GM15510 (cell line): Measurements from ENCODE around the gene UBE2J1.

Experiments used
- POLR2A ChIP-seq: IDR thresholded peaks from 3 replicates; pipeline ENCODE4 v1.6.1; 2011; ENCODE audit warnings: borderline replicate concordance; ENCODE audit not compliant: insufficient read length; ENCODE audit errors: extremely low read depth

Gene UBE2J1

DNA sequence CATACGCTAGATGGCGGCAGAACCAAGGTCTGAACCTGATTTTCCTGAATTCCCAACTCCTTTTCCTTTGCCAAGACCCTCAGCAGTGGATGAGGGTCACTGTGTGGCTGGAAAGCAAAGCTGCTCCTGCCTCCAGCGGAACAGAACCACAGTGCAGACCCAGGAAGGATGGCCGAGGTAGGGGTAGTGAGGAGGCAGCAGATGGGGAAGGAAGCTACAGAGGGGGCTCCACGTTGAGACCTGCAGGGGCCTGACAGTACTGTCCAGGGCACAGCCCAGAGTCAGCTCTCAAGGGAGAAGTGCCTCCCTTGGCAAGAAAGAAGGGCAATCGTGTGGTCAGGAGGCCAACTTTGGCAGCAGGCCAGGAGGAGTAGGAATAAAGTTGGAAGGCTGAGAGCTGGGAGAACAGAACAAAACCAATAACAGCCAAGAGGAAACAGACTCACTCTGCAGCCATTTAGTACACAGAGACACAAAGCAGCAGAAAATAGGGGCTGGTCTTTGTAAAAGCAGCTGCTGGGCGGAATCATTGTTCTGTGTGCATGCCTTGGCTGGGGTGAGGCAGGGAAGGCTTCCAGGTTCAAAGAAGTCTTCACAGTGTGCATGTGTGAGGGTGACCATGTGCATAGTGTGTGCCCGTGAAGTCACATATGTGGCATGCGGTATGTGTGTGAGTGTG is 40.5 kb downstream of the UBE2J1 start:
- TF ChIP-seq POLR2A = no peak

GRCh38 chr6:89311530-89311852 is 41.0 kb downstream of the UBE2J1 start:
- no peak for TF ChIP-seq POLR2A

DNA sequence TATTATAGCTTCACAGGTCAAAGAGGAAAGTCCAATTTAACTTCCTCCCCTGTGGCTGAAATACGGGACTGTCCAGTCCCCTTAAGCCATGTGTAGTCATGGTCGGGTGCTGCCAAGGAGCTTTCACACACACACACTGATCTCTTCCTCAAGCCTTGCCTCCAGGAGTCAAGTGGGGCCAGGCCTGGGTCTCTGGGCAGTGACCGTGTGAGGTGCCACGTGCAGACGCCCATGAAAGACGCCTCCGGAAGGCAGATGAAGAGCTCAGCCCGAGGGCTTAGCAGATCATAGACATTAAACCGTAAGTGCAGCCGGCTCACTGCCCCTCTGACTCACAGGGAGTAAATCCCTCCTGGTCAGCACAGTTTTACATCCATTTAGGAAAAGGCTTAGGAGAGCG is 41.6 kb downstream of the UBE2J1 start:
- TF ChIP-seq POLR2A = no peak

GRCh38 chr6:89308525-89309395 is 43.8 kb downstream of the UBE2J1 start:
- TF ChIP-seq POLR2A = no peak

- TF ChIP-seq POLR2A = no peak
Measured at GRCh38 chr6:89302936-89303335, 49.6 kb downstream of the UBE2J1 start.

DNA sequence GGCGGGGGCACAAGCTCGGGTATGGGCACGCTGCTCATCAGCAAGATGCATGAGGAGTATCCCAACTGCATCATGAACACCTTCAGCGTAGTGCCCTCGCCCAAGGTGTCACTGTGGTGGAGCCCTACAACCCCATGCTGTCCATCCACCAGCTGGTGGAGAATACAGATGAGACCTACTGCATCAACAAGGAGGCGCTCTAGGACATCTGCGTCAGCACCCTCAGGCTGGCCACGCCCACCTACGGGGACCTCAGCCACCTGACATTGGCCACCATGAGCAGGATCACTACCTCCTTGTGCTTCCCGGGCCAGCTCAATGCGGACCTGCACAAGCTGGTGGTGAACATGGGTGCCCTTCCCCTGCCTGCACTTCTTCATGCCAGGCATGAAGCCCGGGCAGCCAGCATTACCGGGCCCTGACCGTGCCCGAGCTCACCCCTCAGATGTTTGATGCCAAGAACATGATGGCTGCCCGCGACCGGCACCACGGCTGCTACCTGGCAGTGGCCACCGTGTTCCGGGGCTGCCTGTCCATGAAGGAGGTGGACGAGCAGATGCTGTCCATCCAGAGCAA is 50.2 kb downstream of the UBE2J1 start:
- no peak for TF ChIP-seq POLR2A

GRCh38 chr6:89301586-89302194 is 50.8 kb downstream of the UBE2J1 start:
- no peak for TF ChIP-seq POLR2A

DNA sequence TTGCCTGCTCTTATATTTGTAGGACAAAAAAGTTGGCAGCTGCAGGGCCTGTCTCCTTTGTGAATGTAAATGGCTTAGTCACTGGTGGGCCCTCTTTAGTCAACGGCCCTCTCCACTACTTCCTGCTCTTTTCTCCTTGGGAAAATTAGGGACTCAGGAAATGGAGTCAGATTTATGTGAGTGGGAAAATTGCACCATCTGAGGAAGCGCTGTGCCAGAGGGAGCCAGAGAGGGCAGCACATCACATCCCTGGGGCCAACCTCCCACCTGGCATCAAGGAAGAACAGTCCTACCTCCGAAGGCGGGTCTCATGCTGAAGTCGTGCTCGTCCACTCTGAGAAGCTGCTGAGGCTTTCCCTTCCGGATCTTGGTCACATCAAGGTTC is 53.1 kb downstream of the UBE2J1 start:
- no peak for TF ChIP-seq POLR2A

DNA sequence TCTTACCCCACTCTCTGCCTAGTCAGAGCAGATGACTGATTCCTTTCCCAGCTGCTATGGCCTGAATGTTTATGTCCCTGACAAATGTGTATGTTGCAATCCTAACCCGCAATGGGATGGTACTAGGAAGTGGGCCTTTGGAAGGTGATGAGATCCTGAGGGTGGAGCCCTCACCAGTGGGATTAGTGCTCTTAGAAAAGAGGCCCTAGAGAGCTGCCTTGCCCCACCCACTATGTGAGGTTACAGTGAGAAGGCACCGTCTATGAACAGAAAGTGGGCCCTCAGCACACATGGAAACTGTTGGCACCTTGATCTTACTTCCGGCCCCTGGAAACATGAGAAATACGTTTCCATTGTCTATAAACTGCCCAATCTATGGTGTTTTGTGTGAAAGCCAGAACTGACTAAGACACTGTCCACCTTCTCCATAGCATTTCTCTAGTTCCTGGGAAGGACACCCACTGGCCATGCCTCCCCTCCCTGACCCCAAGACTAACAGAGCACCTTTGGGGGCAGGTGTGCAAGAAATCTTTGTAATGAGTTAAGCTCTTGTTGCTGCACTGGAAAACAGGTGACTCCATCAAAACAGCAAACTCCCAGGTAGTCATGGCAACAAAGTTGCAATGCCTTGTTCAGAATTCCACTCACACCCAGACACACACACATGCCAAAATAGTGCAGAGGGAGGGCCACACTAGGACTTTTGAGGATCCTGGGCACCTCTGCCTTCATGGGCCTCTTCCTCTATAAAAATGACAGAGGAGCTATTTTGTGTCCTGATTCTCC is 53.6 kb downstream of the UBE2J1 start:
- no peak for TF ChIP-seq POLR2A

DNA sequence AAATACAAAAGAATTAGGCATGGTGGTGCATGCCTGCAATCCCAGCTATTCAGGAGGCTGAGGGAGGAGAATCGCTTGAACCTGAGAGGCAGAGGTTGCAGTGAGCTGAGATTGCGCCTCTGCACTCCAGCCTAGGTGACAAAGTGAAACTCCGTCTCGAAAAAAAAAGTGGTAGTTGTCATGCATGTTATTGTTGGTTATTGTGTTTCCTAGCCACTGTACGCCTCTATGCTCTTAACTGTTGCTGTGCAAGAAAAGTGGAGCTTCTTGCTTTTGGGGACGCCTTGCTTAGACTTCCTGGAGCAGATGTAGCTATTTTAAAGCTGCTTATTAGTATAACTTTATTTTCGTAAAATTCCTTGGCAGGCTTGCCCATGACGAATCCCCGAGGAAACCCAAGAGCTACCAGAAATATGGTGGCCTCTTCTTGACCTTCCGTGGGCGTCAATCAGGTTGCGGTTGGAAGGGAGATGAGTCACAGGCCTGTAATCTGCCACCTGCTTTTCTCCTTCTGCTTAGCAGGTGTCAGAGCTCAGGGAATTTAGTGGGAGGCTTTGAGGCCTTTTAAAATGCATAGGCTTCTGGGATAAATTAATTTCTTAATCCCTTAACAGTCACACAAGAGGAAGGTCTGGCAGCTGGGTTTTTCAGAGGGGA is 54.7 kb downstream of the UBE2J1 start:
- no peak for TF ChIP-seq POLR2A

DNA sequence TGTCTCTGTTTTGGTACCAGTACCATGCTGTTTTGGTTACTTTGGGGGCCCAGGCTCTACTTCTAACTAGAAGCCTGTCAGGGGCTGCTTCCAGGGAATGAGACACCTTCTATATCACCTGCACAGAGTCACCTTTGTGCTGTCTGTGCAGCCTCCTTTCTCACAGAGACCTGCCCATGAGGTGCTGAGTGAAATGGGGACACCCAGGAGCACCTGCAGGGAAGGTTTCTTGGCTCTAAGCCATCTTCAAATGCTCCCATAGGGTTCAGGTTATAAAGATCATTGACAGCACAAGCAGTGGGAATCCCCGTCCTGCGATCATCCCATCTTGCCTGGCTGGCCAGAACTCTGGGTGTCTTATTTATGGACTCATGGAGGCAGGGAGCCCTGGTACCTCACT is 56.5 kb downstream of the UBE2J1 start:
- no peak for TF ChIP-seq POLR2A

DNA sequence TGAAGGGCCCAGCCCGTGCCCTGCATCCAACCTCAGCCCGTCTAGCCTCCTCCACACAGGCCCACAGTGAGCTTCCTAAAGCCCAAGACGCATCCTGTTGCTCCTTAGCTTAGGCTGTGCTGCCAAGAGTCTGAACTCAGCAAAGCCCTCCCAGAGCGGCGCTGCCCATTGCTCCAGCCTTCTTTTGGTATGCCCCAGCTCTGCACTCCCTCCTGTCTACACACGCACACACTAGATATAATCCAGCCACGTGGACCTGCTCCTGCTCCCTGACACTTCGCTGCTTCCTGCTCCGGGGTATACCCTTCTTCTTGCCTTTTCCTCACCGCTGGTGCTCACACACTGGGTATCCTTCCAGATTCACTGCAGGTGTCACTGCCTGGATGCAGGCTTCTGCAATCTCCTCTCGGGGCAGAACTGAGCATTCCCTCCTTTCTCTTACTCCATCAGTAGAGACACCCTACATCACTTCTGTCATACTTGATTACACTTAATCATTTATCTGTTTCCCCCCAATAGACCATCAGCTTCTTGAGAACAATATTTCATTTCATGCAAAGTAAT is 61.2 kb downstream of the UBE2J1 start:
- TF ChIP-seq POLR2A = no peak

GRCh38 chr6:89290401-89291155 is 61.9 kb downstream of the UBE2J1 start:
- TF ChIP-seq POLR2A = no peak
